Stimulated activated naive CD8-positive, alpha-beta T cell treated with anti-CD3 and anti-CD28 coated beads, Interleukin-15, Interleukin-2, amounts not matched to agents 100 ng/mL and 50 ng/mL, for 24 hours (primary cell): Measurements from ENCODE around the gene RNF151.
A peak's percentile ranks its signal among the peaks of the same experiment; 100 is the strongest.
"Not testable (repeated sequence)": the region's sequence is repeated elsewhere in the genome, so short reads cannot be mapped to it uniquely, and the experiment has no call there.

Experiments
- H3K27ac Mint-ChIP-seq: one replicate; pipeline ENCODE4 v1.8.0; 2021; ENCODE audit warnings: mild to moderate bottlenecking, mixed read lengths
- H3K27me3 Mint-ChIP-seq: one replicate; pipeline ENCODE4 v1.8.0; 2021; ENCODE audit warnings: mixed read lengths
- H3K36me3 Mint-ChIP-seq: one replicate; pipeline ENCODE4 v1.8.0; 2021; ENCODE audit warnings: low read depth, mixed read lengths
- H3K4me1 Mint-ChIP-seq: one replicate; pipeline ENCODE4 v1.8.0; 2021; ENCODE audit warnings: low read depth, mixed read lengths
- H3K4me3 Mint-ChIP-seq: one replicate; pipeline ENCODE4 v1.8.0; 2021; ENCODE audit warnings: mild to moderate bottlenecking, mixed read lengths
- H3K9me3 Mint-ChIP-seq: one replicate; pipeline ENCODE4 v1.8.0; 2021; ENCODE audit warnings: mixed read lengths

Gene RNF151

DNA sequence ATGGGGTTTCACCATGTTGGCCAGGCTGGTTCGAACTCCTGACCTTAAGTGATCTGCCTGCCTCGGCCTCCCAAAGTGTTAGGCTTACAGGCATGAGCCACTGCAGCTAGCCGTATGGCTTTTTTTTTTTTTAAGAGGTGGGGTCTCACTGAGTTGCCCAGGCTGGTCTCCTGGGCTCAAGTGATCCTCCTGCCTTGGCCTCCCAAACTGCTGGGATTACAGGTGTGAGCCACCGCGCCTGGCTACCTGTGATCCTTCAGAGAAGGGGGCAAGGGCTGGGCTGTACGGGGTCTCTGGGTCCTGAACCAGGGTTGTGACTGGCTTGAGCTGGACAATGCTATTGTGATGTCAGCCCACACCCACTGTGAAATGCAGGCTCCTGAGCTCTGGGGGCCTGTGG, at the start of gene RNF151:
Gene RNF151, plus strand, starts transcription at position 397 of the 400 bp plus-strand sequence. CDS start 26 bp downstream, outside the sequence.
- no peaks in the 10 kb centered on the region for H3K27me3 Mint-ChIP-seq
- H3K4me3 Mint-ChIP-seq = peak within 1 kb of the TSS; percentile 98
- peak within 1 kb of the TSS; percentile 97 for H3K27ac Mint-ChIP-seq
- H3K4me1 Mint-ChIP-seq = peaks cover 43% of the 10 kb centered on the region
- no peaks in the 10 kb centered on the region for H3K9me3 Mint-ChIP-seq
- H3K36me3 Mint-ChIP-seq = peaks cover 43% of the 10 kb centered on the region

DNA sequence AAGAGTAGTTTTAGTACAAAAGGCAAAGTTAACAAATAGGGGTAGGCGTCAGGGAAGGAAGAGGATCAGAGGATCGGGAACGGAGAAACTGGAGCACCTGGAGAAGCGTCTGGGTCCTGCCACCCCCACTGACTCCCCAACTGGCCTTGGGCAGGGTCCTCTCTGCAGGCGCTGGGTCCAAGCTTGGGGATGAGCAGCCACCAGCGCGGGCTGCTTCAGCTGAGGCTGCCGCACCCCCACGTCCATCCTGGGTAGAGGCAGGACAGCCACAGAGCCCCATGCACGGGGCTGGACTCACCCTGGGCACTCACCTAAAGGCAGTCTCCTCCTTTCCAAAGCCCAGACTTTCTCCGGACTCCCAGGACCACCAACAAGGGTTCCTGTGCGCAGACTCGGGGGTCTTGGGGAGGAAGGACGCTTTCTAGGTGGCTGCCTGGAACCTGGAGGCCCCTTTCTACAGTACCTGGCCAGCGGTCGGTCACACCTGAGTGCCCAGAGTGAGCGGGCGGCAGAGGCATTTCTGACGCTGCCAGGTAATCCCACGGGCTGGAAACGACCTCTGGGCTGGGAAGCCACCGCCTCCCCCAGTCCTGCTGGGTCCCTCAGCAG, 49.5 kb upstream of the RNF151 start:
- Mint-ChIP-seq H3K36me3 (no peaks in the 10 kb centered on the region), H3K27me3 (peaks cover 44% of the 10 kb centered on the region), H3K4me1 (no peaks in the 10 kb centered on the region), H3K4me3 (no peak overlapping the region), H3K27ac (no peak overlapping the region), H3K9me3 (no peaks in the 10 kb centered on the region)

DNA sequence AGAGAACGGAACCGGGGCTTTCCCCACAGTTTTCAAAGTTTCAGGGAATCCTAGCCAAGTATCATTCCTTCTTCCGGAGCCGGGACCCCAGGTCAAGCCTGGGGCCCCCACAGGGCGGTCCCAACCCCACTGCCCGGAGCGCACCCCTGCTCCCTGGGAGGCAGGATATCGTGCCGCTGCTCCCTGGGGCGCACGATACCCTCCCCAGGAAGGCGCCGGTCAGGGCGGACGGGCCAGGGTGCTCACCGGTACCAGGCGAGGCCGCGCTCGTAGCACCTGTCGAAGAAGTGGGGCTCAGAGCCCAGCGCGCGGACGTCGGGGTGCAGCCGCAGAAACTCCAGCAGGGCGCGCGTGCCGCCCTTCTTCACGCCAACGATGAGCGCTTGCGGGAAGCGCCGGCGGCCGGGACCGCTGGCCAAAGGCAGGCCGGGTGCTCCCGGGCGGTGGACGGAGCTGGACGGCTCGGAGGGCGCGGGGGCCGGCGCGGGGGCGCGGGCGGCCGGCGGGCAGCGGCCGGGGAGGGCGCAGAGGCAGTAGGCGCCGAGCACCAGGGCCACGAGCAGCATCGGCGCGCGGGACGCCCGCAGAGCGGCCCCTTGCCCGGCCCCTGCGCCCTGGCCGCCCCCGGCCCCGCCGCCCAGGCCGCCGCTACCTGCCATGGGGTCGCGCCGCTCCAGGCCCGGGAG, 48.8 kb upstream of the RNF151 start:
- Mint-ChIP-seq H3K4me3 (no peak overlapping the region), H3K27ac (no peak overlapping the region), H3K27me3 (peaks cover 50% of the 10 kb centered on the region), H3K36me3 (no peaks in the 10 kb centered on the region), H3K4me1 (no peaks in the 10 kb centered on the region), H3K9me3 (no peaks in the 10 kb centered on the region)

GRCh38 chr16:1918351-1919326, 48.0 kb upstream of the RNF151 start, which contains the start of gene HS3ST6:
Gene HS3ST6 (minus strand): TSS chr16:1918415. CDS start chr16:1918323, 92 bp downstream.
- no peak within 1 kb of the TSS for H3K27ac Mint-ChIP-seq
- H3K36me3 Mint-ChIP-seq = no peaks in the 10 kb centered on the region
- no peak within 1 kb of the TSS for H3K4me3 Mint-ChIP-seq
- no peaks in the 10 kb centered on the region for H3K9me3 Mint-ChIP-seq
- H3K4me1 Mint-ChIP-seq = no peaks in the 10 kb centered on the region
- peaks cover 58% of the 10 kb centered on the region for H3K27me3 Mint-ChIP-seq

DNA sequence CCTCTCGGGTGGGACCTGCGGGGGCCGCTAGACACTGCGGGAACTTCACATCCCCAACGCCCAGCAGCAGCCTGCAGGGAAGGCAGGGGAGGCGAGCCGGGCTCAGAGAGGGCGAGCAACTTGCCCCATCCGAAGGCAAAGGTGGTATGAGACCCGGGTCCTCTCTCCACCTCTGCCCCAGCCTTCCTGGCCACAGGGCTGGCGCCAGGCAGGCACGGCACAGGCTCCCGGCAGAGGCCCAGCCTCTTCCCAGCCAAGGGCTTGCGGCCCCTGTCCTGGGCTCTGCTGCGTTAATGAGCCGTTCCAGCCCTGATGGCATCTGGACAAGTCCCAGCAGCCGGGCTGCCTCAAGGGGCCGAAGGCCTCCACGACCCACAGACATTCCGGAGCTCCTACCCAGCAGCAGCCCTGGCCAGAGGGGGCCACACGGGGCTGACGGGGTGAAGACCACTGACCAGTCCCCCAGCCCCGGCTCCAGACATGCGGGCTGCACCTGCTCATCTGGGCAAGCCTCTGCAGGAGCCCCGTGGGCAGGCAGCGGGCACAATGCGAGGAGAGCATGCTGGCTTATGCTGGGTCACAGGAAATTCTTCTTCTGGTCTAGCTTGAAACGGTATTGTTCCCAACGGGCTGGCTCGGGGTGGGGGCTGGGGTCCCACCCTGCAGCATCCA, 47.2 kb upstream of the RNF151 start:
- Mint-ChIP-seq H3K36me3 (no peaks in the 10 kb centered on the region), H3K27me3 (peaks cover 58% of the 10 kb centered on the region), H3K9me3 (no peaks in the 10 kb centered on the region), H3K4me1 (no peaks in the 10 kb centered on the region), H3K27ac (no peak overlapping the region), H3K4me3 (no peak overlapping the region)

- H3K9me3 Mint-ChIP-seq = not testable (repeated sequence)
- H3K27me3 Mint-ChIP-seq = peaks cover 56% of the 10 kb centered on the region
These were observed 46.5 kb upstream of the RNF151 start for GRCh38 chr16:1920122-1920521.

DNA sequence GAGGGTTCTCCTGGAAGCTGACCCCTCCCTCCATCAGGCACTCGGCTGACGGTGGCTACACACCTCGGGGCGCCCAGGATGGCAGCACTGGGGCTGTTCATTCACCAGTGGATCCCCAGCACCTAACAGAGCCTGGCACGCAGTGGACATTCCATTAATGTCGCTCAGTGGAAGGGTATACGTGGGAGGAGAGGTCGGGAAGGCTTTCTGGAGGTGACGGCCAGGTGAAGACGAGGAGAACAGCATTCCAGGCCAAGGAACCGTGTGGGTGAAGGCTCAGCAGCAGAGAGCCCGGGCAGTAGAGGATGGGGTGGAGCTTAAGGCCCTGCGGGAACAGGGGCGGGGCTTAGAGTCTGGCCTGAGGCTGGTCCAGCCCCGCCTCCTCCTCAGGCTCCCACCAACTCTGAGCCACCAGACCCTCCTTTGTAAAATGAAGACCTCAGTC, 45.9 kb upstream of the RNF151 start:
- Mint-ChIP-seq H3K27me3 (peaks cover 49% of the 10 kb centered on the region), H3K4me1 (no peaks in the 10 kb centered on the region), H3K9me3 (no peaks in the 10 kb centered on the region), H3K27ac (no peak overlapping the region), H3K4me3 (no peak overlapping the region), H3K36me3 (no peaks in the 10 kb centered on the region)

More at GRCh38 chr16:1920122-1920521, 46.5 kb upstream of the RNF151 start:
- not testable (repeated sequence) for H3K36me3 Mint-ChIP-seq, H3K27ac Mint-ChIP-seq, H3K4me3 Mint-ChIP-seq, H3K4me1 Mint-ChIP-seq

DNA sequence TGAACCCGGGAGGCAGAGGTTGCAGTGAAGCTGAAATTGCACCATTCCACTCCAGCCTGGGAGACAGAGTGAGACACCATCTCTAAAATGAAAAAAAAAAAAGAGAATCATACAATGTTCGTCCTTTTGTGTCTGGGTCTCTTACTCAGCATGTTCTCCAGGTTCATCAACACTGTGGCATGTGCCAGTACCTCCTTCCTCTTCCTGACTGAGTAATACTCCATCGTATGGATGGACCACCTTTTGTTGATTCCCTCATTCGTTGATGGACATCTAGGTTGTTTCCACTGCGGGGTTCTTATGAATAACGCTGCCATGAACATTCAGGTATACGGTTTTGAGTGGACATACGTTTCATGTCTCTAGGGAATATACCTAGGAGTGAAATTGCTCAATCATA, 44.3 kb upstream of the RNF151 start:
- H3K9me3 Mint-ChIP-seq = no peaks in the 10 kb centered on the region
- peaks cover 36% of the 10 kb centered on the region for H3K27me3 Mint-ChIP-seq
- no peak overlapping the region for H3K4me3 Mint-ChIP-seq
- H3K4me1 Mint-ChIP-seq = no peaks in the 10 kb centered on the region
- H3K27ac Mint-ChIP-seq = no peak overlapping the region
- H3K36me3 Mint-ChIP-seq = no peaks in the 10 kb centered on the region

DNA sequence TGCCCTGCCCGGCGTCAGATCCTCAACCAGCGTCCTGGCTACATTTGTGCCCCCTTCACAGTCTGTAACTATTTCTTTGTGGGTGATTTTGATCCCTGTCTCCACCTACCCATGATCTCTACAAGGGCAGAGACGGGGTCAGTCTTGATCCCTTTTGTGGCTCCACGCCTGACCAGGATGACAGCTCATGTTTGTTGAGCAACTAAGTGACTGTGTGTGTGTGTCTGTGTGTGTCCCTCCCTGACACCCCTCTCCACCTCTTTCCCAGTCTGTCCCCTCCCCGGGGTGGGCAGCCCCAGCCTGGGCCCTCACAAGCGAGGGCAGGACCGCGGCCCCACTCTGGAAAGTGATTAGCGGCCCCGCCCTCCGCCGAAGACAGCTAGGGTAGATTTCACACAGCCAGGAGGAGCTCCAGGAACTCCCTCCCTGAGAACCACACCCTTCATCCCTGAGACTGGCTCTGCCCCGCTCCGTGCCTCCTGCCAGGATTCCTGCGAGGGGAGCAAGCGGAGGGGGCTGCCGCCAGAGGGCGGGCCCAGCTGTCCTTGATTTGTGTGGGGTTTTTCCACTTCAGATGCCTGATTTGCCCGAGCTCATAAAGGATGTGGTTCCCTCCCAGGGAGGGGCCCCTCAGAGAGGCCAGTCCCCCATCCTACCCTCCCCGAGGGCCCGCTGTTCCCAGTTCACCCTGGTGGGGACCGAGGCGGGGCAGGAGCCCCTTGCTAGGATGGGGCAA, 43.2 kb upstream of the RNF151 start:
- H3K27me3 Mint-ChIP-seq = peaks cover 36% of the 10 kb centered on the region
- H3K36me3 Mint-ChIP-seq = no peaks in the 10 kb centered on the region
- H3K9me3 Mint-ChIP-seq = no peaks in the 10 kb centered on the region
- no peak overlapping the region for H3K27ac Mint-ChIP-seq
- H3K4me1 Mint-ChIP-seq = no peaks in the 10 kb centered on the region
- H3K4me3 Mint-ChIP-seq = no peak overlapping the region

GRCh38 chr16:1924095-1924494, 42.6 kb upstream of the RNF151 start:
- Mint-ChIP-seq H3K36me3 (no peaks in the 10 kb centered on the region), H3K4me3 (no peak overlapping the region), H3K9me3 (no peaks in the 10 kb centered on the region), H3K4me1 (peaks cover 2% of the 10 kb centered on the region), H3K27me3 (peaks cover 32% of the 10 kb centered on the region), H3K27ac (no peak overlapping the region)

DNA sequence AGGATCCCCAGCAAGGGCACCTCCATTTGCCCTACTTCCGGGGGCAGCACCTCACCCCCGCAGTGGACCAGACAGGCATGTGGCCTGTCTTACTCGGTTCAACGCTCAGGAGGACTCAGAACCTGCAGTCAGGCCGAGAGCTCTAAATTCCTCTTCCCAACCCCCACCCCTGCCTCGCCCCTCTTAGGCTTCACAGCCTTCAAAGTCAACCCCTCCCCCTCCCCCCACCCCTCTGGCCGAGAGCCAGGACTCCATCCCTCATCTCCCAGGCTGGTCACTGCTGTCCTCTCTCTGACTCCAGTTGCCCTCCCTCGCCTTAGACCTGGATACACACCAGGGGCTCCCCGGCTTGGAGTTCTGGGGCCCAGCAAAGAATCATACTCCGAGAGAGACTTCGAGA, 40.4 kb upstream of the RNF151 start:
- Mint-ChIP-seq H3K9me3 (no peaks in the 10 kb centered on the region), H3K36me3 (no peaks in the 10 kb centered on the region), H3K27ac (no peak overlapping the region), H3K4me1 (peaks cover 4% of the 10 kb centered on the region), H3K4me3 (no peak overlapping the region), H3K27me3 (peaks cover 18% of the 10 kb centered on the region)

GRCh38 chr16:1929105-1929504, 37.6 kb upstream of the RNF151 start:
- Mint-ChIP-seq H3K36me3 (no peaks in the 10 kb centered on the region), H3K4me3 (peak overlapping the region; percentile 72), H3K27ac (peak overlapping the region; percentile 65), H3K9me3 (no peaks in the 10 kb centered on the region), H3K27me3 (no peaks in the 10 kb centered on the region), H3K4me1 (peaks cover 4% of the 10 kb centered on the region)

- peaks cover 4% of the 10 kb centered on the region for H3K4me1 Mint-ChIP-seq
- H3K36me3 Mint-ChIP-seq = no peaks in the 10 kb centered on the region
- H3K4me3 Mint-ChIP-seq = peak overlapping the region; percentile 51
- no peak overlapping the region for H3K27ac Mint-ChIP-seq
- H3K9me3 Mint-ChIP-seq = no peaks in the 10 kb centered on the region
- H3K27me3 Mint-ChIP-seq = no peaks in the 10 kb centered on the region
These were observed 36.9 kb upstream of the RNF151 start for GRCh38 chr16:1929578-1930337.
